Hepatic stellate cell (primary cell): ENCODE measurements around the gene SUN1.
A peak's percentile ranks its signal among the peaks of the same experiment; 100 is the strongest.
"Not testable (repeated sequence)": the region's sequence is repeated elsewhere in the genome, so short reads cannot be mapped to it uniquely, and the experiment has no call there.

Experiments used
- DNase-seq: peaks from one replicate; pipeline ENCODE4 v3.0.0; 2011; ENCODE audit warnings: low spot score

Gene SUN1, protein sequence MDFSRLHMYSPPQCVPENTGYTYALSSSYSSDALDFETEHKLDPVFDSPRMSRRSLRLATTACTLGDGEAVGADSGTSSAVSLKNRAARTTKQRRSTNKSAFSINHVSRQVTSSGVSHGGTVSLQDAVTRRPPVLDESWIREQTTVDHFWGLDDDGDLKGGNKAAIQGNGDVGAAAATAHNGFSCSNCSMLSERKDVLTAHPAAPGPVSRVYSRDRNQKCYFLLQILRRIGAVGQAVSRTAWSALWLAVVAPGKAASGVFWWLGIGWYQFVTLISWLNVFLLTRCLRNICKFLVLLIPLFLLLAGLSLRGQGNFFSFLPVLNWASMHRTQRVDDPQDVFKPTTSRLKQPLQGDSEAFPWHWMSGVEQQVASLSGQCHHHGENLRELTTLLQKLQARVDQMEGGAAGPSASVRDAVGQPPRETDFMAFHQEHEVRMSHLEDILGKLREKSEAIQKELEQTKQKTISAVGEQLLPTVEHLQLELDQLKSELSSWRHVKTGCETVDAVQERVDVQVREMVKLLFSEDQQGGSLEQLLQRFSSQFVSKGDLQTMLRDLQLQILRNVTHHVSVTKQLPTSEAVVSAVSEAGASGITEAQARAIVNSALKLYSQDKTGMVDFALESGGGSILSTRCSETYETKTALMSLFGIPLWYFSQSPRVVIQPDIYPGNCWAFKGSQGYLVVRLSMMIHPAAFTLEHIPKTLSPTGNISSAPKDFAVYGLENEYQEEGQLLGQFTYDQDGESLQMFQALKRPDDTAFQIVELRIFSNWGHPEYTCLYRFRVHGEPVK

DNA sequence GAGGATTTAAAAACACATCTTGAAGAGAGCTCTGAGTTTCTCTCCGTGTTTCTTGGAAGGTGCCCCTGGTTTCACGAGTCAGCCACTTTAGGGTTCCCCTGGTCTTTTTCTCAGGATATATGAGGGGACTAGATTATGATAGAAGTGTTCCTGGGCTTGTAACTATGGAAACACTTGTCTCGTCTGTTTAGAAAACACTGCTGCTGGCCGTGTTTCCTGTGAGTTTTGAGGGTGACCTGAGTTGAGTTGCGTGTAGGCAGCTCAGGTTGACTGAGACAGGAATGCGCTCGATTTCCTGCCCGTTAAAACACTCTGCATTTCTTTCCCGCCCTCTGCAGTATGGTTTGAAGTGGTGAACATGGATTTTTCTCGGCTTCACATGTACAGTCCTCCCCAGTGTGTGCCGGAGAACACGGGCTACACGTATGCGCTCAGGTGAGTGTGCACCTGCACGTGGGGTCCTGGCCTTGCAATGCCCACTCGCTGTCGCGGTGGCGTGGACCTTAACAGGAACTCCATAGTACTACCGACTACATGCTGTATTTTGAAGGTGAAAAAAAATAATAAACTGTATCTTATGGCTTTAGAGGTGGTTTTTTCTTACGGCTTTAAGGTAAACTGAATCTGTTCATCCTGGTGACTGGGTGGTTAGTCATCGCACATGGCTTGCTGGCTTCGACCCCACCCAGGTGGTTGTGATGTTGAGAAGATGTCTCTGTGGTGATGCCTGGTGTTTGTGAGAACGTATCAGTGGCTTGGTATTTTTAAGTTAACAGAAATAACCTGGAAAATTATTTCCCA is at the start of gene SUN1:
Gene SUN1, plus strand, starts transcription at position 310 of the 801 bp plus-strand sequence. Its CDS starts 49 bp downstream, at position 359.
- peak; percentile 83 for DNase-seq

DNA sequence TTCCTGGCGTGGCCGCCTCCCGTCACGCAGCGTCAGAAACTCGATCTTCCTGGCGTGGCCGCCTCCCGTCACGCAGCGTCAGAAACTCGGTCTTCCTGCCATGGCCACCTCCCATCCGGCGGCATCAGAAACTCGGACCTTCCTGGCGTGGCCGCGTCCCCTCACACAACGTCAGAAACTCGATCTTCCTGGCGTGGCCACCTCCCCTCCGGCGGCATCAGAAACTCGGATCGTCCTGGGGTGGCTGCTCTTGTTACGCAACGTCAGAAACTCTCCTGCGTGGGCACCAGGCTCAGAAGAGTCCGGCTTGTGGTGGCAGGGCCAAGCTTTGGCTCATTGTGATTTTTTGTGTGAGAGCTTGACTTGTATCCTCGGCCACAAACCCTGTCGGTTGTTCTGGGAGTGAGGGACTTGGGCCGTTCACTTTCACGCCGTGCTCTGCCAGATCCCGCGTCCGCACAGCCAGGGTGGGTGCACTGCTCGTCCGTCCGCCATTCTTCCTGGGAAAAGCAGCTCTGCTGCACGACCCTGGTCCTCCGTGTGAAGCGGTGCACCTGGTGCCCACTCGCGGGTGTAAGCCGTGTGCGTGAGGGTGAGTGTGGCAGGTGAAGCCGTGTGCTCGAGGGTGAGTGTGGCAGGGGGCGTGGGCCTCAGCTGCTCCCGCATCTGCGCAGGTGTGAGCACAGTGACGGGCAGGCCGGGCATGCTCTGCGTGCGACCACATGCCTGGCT is 49.4 kb upstream of the SUN1 start:
- DNase-seq = no peak

DNA sequence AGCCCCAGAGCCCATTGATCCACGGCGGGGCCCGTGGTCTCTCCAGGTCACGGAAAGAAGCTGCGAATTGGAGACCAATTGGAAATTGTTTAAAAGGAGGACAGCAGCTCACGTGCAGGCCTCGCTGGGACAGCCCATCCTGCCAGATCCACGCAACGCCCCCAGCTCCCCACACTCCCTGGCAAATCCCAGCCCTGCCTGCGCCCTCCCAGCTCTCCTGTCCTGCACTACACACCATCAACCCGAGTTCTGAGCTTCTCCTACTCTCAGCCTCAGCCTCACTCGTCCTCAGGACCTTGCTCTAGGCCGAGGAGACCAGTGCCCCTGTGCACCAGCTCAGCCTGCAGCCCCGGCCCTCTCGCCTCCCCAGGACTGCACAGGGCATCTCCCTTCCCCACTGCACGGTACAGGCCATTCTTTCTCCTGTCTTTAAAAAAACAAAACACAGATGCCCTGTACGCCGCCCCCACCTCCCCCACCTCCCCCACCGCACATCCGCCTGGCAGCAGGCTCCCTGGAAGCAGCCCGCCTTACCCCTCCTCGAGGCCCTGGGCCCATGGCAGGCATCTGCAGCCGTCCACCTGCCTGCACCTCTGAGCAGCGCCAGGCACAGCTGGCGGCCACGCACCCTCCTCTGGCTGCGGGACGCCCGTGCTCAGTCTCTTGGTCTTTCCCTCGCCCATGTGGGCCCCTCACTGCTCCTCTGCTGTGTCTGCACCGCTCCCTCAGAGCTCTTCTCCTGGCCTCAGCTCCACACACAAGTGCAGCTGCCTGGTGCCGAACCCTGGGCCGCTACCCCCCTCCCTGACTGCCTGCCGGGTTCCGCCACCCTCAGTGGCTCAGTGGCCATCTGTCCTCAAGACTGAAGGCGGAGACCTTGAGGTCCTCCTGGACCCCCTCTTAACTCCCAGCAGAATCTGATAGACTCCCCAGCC is 48.5 kb upstream of the SUN1 start:
- DNase-seq = no peak

DNA sequence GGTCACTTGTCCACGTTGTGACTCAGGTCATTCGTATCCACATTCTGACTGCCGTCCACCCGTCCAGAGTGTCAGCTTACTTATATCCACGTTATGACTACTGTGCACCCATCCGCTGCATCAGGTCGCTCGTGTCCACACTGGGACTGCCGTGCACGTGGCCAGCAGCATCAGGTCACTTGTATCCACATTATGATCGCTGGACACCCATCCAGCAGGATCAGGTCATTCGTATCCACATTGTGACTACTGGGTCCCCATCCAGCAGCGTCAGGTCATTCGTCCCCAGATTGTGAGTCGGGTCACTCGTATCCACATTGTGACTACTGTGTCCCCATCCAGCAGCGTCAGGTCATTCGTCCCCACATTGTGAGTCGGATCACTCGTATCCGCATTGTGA is 47.3 kb upstream of the SUN1 start:
- no peak for DNase-seq

DNA sequence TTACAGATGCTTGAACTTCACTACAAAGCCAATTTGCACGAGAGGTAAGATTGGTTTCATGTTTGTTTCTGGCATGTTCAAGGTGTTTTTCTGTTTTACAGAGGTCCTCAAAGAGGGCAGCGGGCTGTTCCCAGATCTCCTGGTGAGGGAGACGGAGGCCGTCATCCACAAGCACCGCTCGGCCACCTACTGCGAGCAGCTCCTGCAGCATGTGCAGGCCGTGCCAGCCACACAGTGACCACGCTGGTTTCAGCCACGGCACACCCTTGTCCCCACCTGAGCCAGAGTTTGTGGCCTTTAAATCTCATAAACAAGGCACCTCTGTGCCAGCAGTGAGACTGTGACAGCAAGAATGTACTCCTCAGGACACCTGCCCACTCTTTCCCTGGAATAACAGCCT is 46.9 kb upstream of the SUN1 start:
- DNase-seq = no peak

DNA sequence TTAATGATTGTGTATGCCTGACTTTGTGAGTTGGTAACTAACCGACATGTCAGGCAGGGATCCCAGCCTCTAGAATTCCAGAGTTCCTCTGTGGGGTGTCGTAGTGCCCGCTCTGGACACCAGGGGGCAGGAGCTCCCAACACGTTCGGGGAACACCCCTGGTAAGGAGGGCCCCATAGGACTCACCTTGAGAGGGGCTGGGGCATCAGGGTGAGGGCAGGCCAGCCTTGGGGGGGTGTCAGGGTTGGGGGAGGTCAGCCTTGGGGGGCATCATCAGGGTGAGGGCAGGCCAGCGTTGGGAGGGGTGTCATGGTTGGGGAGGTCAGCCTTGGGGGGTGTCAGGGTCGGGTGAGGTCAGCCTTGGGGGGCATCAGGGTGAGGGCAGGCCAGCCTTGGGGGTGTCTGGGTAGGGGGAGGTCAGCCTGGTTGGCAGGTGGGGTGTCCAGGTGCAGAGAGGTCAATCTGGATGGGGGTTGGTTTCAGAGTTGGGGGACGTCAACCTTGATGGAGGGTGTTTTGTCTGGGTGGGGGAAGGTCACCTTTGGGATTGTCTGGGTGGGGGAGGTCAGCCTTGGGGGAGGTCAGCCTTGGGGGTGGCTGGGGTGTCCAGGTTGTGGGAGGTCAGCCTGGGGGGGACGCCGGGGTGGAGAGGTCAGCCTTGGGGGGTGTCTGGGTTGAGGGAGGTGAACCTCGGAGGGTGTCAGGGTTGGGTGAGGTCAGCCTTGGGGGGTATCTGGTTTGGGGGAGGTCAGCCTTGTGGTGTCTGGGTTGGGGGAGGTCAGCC is 45.6 kb upstream of the SUN1 start:
- DNase-seq = peak; percentile 90

DNA sequence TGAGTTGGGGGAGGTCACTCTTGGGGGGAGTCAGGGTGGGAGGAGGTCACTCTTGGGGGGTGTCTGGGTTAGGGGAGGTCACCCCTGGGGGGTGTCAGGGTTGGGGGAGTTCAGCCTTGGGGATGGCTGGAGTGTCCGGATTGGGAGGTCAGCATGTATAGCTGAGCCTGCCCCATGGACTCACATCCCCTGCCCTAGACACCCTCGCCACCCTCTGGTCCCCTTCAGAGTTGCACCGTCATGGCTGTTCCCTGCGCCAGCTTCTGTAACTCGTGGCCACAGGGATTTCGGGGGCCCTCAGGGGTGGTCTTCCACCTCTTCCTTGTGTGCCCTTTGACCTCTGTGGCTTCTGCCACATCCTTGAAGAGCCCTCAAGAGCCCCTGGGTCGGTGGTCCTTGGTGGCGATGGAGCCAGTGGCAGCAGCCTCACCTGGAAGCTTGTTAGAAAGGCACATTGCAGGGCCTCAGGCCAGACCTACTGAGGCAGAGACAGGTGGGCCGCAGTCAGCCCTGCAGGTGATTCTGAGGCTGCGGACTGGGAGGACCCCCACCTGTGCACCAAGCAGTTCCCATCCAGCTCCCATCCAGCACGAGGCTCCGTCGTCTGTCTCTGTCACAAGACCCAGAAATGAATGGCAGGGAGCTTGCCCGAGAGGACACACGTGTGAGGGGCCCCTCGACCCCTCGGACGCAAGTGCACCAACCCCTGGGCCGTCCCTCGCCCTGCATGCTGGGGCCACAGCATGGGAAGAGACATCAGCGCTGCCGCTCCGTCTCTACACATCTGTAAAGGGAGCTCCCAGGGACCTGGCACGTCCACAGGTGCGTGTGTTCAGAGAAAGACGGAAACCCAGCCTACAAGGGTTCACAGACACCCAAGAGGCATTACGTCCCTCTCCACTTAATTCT is 44.7 kb upstream of the SUN1 start:
- no peak for DNase-seq

DNA sequence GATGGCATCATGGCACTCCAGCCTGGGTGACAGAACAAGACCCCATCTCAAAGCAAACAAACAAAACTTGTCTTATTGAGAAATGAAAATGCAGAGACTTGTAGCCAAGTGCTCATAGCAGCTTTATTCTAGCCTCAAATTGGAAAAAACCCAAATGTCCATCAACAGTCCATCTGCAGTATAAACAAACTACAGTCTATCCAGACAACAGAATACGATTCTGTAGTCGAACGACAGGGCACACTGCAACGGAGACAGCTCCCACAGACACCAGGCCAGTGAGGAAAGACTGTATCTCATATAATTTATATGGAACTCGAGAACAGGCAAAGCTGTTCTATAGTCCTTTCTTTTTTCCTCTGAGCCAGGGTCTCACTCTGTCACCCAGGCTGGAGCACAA is 40.8 kb upstream of the SUN1 start:
- DNase-seq = no peak

- no peak for DNase-seq
Measured at GRCh38 chr7:794207-794606, 38.1 kb upstream of the SUN1 start.

- no peak for DNase-seq
Measured at GRCh38 chr7:794671-795329, 37.5 kb upstream of the SUN1 start.

- not testable (repeated sequence) for DNase-seq
Measured at GRCh38 chr7:796434-797169, 35.7 kb upstream of the SUN1 start.

DNA sequence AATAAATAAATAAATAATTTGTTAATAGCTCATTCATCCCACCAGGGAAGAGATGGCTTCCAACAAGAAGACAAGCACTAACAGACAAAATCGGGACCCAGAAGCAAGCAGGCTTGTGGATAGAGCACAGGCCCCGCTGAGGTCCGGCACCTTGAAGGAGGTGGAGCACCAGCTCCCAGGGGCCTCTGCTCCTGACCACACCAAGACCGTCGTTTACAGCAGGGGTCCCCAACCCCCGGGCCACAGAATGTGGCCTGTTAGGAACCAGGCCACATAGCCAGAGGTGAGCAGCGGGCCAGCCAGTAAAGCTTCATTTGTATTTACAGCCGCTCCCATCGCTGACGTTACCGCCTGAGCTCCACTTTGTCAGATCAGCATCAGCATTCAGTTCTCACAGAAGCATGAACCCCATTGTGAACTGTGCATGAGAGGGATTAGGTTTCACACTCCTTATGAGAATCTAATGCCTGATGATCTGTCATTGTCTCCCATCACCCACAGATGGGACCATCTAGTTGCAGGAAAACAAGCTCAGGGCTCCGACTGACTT is 33.3 kb upstream of the SUN1 start:
- DNase-seq = no peak

- no peak for DNase-seq
Measured at GRCh38 chr7:800692-801091, 31.6 kb upstream of the SUN1 start.

GRCh38 chr7:801351-801750 is 30.9 kb upstream of the SUN1 start:
- DNase-seq = not testable (repeated sequence)

DNA sequence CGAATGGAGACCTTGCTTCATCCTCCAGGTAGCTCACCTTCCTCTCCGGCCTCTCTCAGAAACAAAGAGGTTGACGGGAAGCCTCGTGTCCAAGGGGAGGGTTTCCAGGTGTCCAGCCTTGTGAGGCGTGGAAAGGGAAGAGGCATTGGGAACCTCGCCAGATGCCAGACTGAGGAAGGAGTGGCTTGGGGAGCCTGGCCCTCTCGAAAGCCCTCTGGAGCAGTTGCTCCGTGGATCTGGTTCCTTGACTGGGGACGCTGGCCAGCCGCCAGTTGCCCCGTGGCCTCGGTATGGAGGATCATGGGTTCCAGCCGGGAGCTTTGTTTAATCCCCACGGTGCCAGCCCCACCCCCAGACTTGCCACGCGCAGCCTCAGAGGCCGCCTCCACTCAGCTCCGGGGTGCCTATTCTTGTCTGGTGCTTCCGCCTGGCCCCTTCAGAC is 30.3 kb upstream of the SUN1 start:
- DNase-seq = no peak

GRCh38 chr7:802500-803242 is 29.6 kb upstream of the SUN1 start:
- no peak for DNase-seq
